ENCODE data around the gene ANKRD62.

Gene ANKRD62

DNA sequence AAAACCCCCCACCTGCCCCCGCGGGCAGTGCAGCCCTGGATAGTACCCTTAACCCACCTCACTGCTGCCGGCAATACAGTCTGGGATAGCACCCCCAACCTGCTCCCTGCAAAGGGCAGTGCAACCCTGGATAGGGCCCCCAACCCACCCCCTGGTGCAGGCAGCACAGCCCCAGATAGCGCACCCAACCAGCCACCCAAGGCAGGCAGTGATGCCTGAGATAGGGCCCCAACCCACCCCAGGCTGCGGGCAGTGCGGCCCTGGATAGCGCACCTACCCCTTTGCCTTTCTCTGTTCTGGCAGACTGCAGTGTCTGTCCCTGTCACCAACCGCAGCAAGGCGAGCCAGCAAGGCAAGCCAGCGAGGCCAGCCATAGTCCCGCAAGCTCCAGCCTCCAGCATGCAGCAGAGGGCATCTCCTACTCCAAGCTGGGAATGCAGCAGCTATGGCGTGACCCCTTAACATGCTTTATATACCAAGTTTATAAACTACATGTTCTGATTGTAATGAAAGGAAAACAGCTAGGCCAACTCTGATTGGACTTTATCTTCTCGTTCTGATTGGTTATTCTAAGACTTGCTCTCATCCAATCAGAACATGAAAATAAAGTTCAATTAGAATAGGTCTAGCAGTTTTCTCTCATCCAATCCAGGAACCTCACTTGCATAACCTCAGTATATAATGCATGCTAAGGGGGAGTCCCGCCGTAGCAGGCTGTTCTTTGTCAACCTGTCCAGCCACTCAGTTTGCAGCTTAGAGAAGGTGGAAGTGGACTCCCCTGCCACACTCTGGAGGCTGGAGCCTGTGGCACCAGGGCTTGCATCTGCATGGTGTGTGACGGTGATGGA, 34.1 kb upstream of the ANKRD62 start:
- Histone ChIP-seq H4K20me1 (ENCODE audit: insufficient read depth, low read length) (no peaks in the 10 kb centered on the region), H3K27ac (ENCODE audit: low read length) (no peak overlapping the region), H3K9ac (ENCODE audit: low read length) (no peak overlapping the region), H3K4me2 (ENCODE audit: low read length) (peak overlapping the region; percentile 53), H3K4me3 (ENCODE audit: low read length) (peak overlapping the region; percentile 55), H3K9me3 (ENCODE audit: insufficient read depth, low read length) (no peaks in the 10 kb centered on the region), H3K79me2 (ENCODE audit: low read length) (no peaks in the 10 kb centered on the region), H3K36me3 (replicated peaks; ENCODE audit: low read depth, low read length) (no peaks in the 10 kb centered on the region), H3K27me3 (ENCODE audit: low read depth, low read length) (no peaks in the 10 kb centered on the region), H3K4me1 (ENCODE audit: low read length) (peaks cover 10% of the 10 kb centered on the region), H2AFZ (ENCODE audit: low read depth, low read length) (no peak overlapping the region)
- TF ChIP-seq, protein P1, sequence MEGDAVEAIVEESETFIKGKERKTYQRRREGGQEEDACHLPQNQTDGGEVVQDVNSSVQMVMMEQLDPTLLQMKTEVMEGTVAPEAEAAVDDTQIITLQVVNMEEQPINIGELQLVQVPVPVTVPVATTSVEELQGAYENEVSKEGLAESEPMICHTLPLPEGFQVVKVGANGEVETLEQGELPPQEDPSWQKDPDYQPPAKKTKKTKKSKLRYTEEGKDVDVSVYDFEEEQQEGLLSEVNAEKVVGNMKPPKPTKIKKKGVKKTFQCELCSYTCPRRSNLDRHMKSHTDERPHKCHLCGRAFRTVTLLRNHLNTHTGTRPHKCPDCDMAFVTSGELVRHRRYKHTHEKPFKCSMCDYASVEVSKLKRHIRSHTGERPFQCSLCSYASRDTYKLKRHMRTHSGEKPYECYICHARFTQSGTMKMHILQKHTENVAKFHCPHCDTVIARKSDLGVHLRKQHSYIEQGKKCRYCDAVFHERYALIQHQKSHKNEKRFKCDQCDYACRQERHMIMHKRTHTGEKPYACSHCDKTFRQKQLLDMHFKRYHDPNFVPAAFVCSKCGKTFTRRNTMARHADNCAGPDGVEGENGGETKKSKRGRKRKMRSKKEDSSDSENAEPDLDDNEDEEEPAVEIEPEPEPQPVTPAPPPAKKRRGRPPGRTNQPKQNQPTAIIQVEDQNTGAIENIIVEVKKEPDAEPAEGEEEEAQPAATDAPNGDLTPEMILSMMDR (IDR thresholded peaks at IDR 0.05; ENCODE audit: low read depth, low read length) = no peak
- TF ChIP-seq EZH2phosphoT487 (IDR thresholded peaks at IDR 0.05; ENCODE audit: low read depth) = no peak

DNA sequence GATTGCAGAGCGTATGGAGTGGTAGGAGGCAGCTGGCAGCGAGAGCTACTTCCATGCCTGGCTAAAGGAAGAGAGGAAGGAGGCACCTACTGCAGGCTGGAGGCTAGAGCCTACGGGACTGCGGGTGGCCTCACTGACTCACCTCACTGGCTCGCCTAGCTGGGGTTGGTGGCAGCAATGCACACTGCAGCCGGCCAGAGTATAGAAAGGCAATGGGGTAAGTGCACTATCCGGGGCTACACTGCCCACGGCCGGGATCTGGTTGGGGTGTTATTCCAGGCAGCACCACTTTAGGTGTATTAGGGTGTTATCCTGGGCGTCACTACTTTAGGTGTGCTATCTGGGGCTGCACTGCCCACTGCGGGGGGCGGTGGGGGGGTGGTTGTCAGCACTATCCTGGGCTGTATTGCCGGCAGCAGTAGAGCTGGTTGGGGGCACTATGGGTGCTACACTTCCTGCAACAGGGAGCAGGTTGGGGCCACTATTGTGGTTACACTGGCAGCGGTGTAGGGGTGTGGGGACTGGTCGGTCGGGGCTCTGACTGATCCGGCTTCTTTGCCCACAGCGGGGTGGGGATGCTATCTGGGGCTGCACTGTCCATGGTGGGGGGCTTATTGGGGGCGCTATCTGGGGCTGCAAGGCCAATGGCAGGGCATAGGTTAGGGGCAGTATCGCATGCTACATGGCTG, 33.3 kb upstream of the ANKRD62 start:
- Histone ChIP-seq H3K36me3 (replicated peaks; ENCODE audit: low read depth, low read length) (no peaks in the 10 kb centered on the region), H3K9me3 (ENCODE audit: insufficient read depth, low read length) (no peaks in the 10 kb centered on the region), H3K4me3 (ENCODE audit: low read length) (peak overlapping the region; percentile 55), H3K79me2 (ENCODE audit: low read length) (no peaks in the 10 kb centered on the region), H4K20me1 (ENCODE audit: insufficient read depth, low read length) (no peaks in the 10 kb centered on the region), H3K27me3 (ENCODE audit: low read depth, low read length) (0 out of 2 replicates have a peak, but pooled peaks cover 3% of the 10 kb centered on the region), H3K4me1 (ENCODE audit: low read length) (peaks cover 10% of the 10 kb centered on the region), H3K4me2 (ENCODE audit: low read length) (peak overlapping the region; percentile 53), H3K9ac (ENCODE audit: low read length) (no peak overlapping the region), H3K27ac (ENCODE audit: low read length) (no peak overlapping the region), H2AFZ (ENCODE audit: low read depth, low read length) (no peak overlapping the region)
- TF ChIP-seq EZH2phosphoT487 (IDR thresholded peaks at IDR 0.05; ENCODE audit: low read depth) = no peak
- TF ChIP-seq, protein P1 (IDR thresholded peaks at IDR 0.05; ENCODE audit: low read depth, low read length) = no peak

- Histone ChIP-seq H3K36me3 (replicated peaks; ENCODE audit: low read depth, low read length) (no peaks in the 10 kb centered on the region), H3K9ac (ENCODE audit: low read length) (no peak overlapping the region), H3K4me2 (ENCODE audit: low read length) (no peak overlapping the region), H2AFZ (ENCODE audit: low read depth, low read length) (no peak overlapping the region), H3K9me3 (ENCODE audit: insufficient read depth, low read length) (no peaks in the 10 kb centered on the region), H3K27ac (ENCODE audit: low read length) (no peak overlapping the region), H3K27me3 (ENCODE audit: low read depth, low read length) (0 out of 2 replicates have a peak, but pooled peaks cover 3% of the 10 kb centered on the region), H3K4me1 (ENCODE audit: low read length) (peaks cover 10% of the 10 kb centered on the region), H4K20me1 (ENCODE audit: insufficient read depth, low read length) (no peaks in the 10 kb centered on the region), H3K79me2 (ENCODE audit: low read length) (no peaks in the 10 kb centered on the region), H3K4me3 (ENCODE audit: low read length) (no peak overlapping the region)
- TF ChIP-seq, protein P1 (IDR thresholded peaks at IDR 0.05; ENCODE audit: low read depth, low read length) = no peak
- TF ChIP-seq EZH2phosphoT487 (IDR thresholded peaks at IDR 0.05; ENCODE audit: low read depth) = no peak
Observed at GRCh38 chr18:12061685-12062084, 32.0 kb upstream of the ANKRD62 start.

DNA sequence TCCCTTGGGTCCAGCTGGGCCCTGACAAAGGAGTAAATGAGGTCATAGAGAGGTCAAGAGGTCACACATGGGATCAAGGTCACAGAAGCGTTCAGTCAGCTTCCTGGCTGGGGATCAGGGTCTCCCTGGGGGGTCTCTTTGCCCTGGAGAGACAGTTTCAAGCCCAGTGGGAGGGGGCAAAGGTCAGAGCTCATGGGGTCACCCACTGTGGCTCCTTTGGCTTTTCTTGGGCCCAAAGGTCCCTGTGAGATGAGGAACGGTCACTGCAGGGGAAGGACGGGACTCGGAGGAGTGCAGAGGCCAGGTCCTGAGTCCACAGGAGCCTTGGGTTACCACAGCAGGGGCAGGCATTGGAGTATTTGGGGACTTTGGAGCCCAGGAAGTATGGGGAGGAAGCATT, 30.7 kb upstream of the ANKRD62 start:
- 0 out of 2 replicates have a peak, but pooled peaks cover 3% of the 10 kb centered on the region for H3K27me3 ChIP-seq (ENCODE audit: low read depth, low read length)
- H2AFZ ChIP-seq (ENCODE audit: low read depth, low read length) = no peak overlapping the region
- H3K4me1 ChIP-seq (ENCODE audit: low read length) = peaks cover 10% of the 10 kb centered on the region
- H3K4me2 ChIP-seq (ENCODE audit: low read length) = no peak overlapping the region
- H3K9ac ChIP-seq (ENCODE audit: low read length) = no peak overlapping the region
- no peaks in the 10 kb centered on the region for H3K36me3 ChIP-seq (replicated peaks; ENCODE audit: low read depth, low read length)
- H3K4me3 ChIP-seq (ENCODE audit: low read length) = no peak overlapping the region
- H3K27ac ChIP-seq (ENCODE audit: low read length) = no peak overlapping the region
- H4K20me1 ChIP-seq (ENCODE audit: insufficient read depth, low read length) = no peaks in the 10 kb centered on the region
- no peaks in the 10 kb centered on the region for H3K9me3 ChIP-seq (ENCODE audit: insufficient read depth, low read length)
- TF ChIP-seq, protein P1 (IDR thresholded peaks at IDR 0.05; ENCODE audit: low read depth, low read length) = no peak
- TF ChIP-seq EZH2phosphoT487 (IDR thresholded peaks at IDR 0.05; ENCODE audit: low read depth) = no peak
- H3K79me2 ChIP-seq (ENCODE audit: low read length) = no peaks in the 10 kb centered on the region

All from OCI-LY3 (cell line).